SIG-M5 (cell line): ENCODE measurements around the gene POLR3K.
"Not testable (repeated sequence)": the region's sequence is repeated elsewhere in the genome, so short reads cannot be mapped to it uniquely, and the experiment has no call there.

Experiments
- DNase-seq: peaks from one replicate; lab custom pipeline; 2025; lab: John Stamatoyannopoulos, UW

Gene POLR3K

GRCh38 chr16:63998-64913 is 10.8 kb upstream of the POLR3K start:
- DNase-seq: no peak

DNA sequence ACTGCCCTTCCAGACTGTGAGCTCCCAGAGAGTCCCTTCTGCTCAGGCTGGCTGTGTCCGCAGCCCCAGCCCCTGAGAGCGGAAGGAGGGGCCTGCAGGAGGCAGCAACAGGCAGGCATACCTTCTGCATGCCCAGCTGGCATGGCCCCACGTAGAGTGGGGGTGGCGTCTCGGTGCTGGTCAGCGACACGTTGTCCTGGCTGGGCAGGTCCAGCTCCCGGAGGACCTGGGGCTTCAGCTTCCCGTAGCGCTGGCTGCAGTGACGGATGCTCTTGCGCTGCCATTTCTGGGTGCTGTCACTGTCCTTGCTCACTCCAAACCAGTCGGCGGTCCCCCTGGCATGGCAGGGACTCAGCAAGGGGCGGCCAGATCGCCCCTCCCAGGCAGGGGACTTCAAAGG is 10.1 kb upstream of the POLR3K start:
- no peak for DNase-seq

- no peak for DNase-seq
These were observed 9.6 kb upstream of the POLR3K start for GRCh38 chr16:62968-63391.

DNA sequence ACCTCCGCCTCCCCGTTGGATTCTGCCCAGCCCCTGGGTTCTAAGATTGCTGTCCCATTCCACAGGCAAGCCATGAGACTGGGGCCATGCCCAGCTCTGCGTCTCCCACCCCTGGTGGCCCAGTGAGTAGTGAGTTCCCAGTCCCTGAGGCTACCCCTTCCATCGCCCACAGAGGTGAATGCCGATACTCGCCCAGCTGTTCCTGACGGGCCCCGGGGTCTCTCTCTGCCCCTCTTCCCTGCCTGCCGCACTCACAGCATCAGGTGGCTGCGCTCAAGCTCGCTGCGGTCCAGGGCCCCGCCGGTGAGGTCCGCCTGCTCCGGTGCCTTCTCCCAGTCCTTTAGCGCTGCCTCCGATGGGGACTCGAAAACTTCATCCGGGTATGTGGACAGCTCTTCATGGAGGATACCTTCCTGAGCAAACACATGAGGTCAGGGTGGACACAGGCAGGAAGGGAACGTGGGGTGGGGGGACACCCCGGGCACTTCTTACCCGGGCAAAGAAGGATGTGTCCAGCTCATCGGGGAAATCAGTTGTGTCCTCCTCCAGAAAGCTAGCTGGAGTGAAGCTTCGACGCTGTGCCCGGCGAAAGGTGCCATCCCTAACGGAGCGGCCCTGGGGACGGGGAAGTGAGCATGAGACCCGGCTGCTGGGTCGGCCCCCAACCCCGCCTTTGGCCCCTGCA is 9.0 kb upstream of the POLR3K start:
- no peak for DNase-seq

- no peak for DNase-seq
These were observed 8.5 kb upstream of the POLR3K start for GRCh38 chr16:61879-62281.

- DNase-seq: no peak
These were observed 7.8 kb upstream of the POLR3K start for GRCh38 chr16:60929-61878.

- no peak for DNase-seq
These were observed 6.8 kb upstream of the POLR3K start for GRCh38 chr16:60166-60565.

GRCh38 chr16:59440-60059 is 6.1 kb upstream of the POLR3K start:
- DNase-seq: no peak

DNA sequence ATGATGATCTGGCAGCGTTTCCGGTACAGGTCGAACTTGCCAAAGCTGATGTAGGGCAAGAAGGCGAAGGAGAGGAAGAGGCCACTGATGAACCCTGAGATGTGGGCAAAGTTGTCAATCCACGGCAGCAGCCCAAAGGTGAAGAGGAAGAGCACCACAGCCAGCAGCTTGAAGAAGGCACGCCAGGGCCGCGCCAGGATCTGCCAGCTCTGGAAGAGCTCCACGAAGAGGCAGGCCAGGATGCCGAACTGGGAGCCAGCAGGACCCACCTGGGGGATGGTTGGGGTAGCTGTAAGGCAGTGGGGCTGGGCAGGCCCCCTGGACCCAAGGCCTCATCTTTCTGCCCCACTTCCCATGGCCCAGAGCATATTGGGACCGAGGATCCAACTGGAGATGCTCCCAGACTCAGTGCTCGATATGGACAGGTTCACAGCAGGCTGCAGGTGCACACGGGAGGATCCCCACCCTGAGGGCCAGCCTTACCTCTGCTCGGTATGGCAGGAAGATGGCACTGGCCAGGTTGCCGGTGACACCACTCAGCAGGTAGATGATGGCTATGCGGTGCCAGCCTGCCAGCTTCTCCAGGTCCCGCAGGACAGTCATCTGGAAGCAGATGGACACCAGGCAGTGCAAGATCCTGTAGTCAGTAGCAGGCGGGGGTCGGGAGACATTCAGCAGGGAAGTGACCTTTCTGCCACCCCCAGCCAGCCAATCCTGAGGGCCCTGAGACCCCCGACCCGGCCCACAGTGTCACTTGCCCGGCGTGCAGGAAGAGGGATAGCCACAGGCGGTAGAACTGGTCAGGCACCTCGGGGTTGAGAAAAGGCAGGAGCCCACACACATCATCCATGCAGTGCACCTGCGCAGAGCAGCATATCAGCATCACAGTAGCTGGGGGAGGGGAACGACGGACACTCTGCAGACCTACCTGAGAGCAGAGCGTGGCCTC is 5.4 kb upstream of the POLR3K start:
- no peak for DNase-seq

DNA sequence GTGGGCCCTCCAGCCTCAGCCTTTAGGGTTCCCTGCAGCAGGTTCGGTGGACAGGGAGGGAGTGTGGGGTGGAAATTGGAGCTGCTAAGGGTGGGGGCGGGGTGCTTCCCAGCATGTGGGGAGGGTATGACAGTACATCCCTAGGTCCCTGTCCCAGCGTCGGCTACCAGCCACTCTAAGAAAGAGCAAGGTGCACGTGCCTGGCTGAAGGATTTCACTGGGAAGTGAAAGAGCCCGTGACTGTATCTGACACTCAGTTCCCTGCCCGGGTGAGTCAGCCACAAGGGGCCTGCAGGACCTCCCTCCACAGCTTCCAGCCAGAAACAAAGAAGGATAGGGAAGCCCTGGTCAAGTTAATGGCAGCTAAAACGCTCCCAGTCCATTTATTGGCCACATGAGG is 4.3 kb upstream of the POLR3K start:
- DNase-seq: no peak

DNA sequence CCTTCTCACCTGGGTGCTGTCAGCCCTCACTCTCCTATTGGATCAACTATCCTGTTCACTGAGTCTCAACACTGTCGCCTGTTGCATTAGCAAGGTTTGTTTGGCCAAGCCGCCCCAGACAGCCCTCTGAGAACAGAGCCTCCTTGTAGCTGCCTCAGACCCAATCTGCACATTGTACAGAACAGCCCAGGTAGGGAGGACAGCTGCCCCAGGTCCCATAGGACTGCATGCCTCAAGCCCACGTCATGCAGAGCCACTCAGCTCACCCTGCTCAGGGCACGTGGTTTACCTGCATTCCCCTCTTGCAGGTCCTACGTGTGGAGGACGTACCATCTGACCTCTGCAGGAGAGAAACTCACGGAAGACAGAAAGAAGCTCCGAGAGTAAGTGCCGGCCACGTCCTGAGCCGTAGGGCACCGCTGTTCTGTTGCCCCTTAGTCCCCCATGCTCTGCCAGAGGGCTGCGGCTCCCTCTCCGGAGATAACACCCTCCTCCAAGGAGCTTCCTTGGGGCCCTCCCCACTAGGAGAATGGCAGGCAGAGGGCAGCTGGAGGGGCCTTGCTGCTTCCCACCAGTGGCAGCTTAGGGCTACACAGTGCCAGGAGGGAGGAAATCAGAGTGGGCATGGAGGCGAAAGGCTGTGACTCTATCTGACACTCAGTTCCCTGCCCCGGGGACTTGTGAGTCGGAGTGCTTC is 3.0 kb upstream of the POLR3K start:
- DNase-seq: no peak

GRCh38 chr16:55571-56136 is 2.2 kb upstream of the POLR3K start:
- no peak for DNase-seq

DNA sequence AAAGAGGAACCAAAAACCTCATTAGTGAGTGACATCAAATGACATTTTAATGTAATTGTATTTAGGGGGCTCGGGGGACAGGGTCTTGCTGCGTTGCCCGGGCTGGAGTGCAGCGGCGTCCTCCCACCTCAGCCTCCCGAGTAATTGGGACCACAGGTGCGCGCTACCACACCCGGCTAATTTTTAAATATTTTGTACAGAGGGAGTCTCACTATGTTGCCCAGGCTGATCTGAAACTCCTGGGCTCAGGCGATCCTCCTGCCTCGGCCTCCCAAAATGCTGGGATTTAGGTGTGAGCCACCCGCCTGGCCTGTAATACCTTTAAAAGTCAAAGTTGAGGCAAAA is 801 bp upstream of the POLR3K start:
- no peak for DNase-seq

- DNase-seq: no peak
These were observed 2.4 kb downstream of the POLR3K start for GRCh38 chr16:50769-51591.

GRCh38 chr16:47234-47633 is 6.2 kb downstream of the POLR3K start:
- DNase-seq: no peak

GRCh38 chr16:46510-46909 is 6.9 kb downstream of the POLR3K start:
- DNase-seq: not testable (repeated sequence)

GRCh38 chr16:45454-45853 is 8.0 kb downstream of the POLR3K start:
- no peak for DNase-seq

GRCh38 chr16:44655-45054 is 8.8 kb downstream of the POLR3K start:
- no peak for DNase-seq

DNA sequence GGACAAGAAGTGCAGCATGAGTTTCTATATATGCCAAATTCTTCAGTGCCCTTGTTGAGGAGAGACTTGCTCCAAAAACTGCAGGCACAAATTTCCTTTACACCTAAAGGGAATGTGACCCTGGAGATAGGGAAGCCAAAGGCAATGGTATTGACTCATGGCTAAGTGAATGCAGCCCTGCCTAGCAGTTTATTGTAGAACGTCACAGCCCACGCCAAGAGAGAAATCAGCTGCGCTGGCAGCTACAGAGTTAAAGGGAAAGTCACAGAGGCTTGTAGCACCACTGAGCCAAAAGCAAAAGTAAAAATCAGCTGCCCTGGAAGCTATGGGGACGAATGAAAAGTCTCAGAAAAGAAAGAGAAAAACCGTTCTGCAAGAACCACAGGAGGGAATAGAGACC is 10.1 kb downstream of the POLR3K start:
- DNase-seq: no peak
